Adrenal gland (tissue), 12 donors: Measurements from ENCODE around the gene SLITRK2. TPM values are rescaled to one million over a fixed set of nuclear protein-coding genes. Genes with fewer than 3 reads are reported as not detected.

Source experiments
- DNase-seq, 7 donors: peaks; one replicate each; pipeline ENCODE4 v3.0.0-alpha.2; 2019 to 2020
- H3K27ac ChIP-seq, 5 donors: fragments of 200-600 bp; sonication (generic) in 4 of 5; 1 replicate in 3 of 5; 2 replicates in 2 of 5; pipeline versions ENCODE4 v1.5.1 to v1.8.0; 2016 to 2020; ENCODE audit warnings: mild to moderate bottlenecking in 1 of 5
- H3K27me3 ChIP-seq: fragments of 200-600 bp; 2 replicates; pipeline ENCODE4 v1.8.0; 2021
- H3K36me3 ChIP-seq, 2 donors: fragments of 200-600 bp; replicated peaks in 1 of 2; 1 replicate in 1 of 2; 2 replicates in 1 of 2; pipeline versions ENCODE4 v1.5.1 to v1.8.0; 2018 to 2022
- H3K4me1 ChIP-seq, 2 donors: fragments of 200-600 bp; replicated peaks in 1 of 2; 1 replicate in 1 of 2; 2 replicates in 1 of 2; pipeline versions ENCODE4 v1.5.1 to v1.8.0; 2018 to 2021
- H3K4me3 ChIP-seq, 4 donors: fragments of 200-600 bp; sonication (generic) in 3 of 4; one replicate each; pipeline ENCODE4 v1.5.1; 2016 to 2018
- H3K9me3 ChIP-seq, 3 donors: fragments of 200-600 bp; sonication (generic) in 1 of 3; replicated peaks in 1 of 3; 1 replicate in 2 of 3; 2 replicates in 1 of 3; pipeline versions ENCODE4 v1.5.1 to v1.8.0; 2016 to 2021
- CTCF ChIP-seq, 6 experiments: fragments of 450-650 bp in 4 of 6; fragments of 200-600 bp in 2 of 6; sonication (generic) in 1 of 6; IDR thresholded peaks; 1 replicate in 5 of 6; 2 replicates in 1 of 6; pipeline versions ENCODE4 v1.5.1 to v1.8.0; 2016 to 2021; ENCODE audit warnings: antibody characterized with exemption in 6 of 6, mild to moderate bottlenecking in 2 of 6, moderate library complexity in 1 of 6
- POLR2A ChIP-seq, 2 donors: fragments of 450-650 bp; IDR thresholded peaks; one replicate each; pipeline ENCODE4 v1.6.1; 2017; ENCODE audit warnings: antibody characterized with exemption in 2 of 2, mild to moderate bottlenecking in 2 of 2, moderate library complexity in 1 of 2
- WGBS, 4 donors: extraction: QIAGEN DNeasy Blood & Tissue Kit in 2 of 4; methylation state at CpG; one replicate each; pipeline versions ENCODE4 v1.1.5 to v1.1.7; 2013 to 2017; 5-methylcytosine and 5-hydroxymethylcytosine counted together
- intact Hi-C, 2 donors: fragments of 100-400 bp; cut with DNase I; formaldehyde crosslinking; loops; one replicate each; pipeline versions ENCODE4 v1.14.1 to v1.15.0; 2022 to 2023
- polyA plus RNA-seq, 3 donors: library from polyadenylated mRNA; stranded (reverse); fragments of 200-250 nt in 2 of 3; fragments of 350-450 nt in 1 of 3; fragmentation: Illumina TruSeq in 1 of 3; extraction: RNeasy Lipid Tissue Mini Kit (QIAGEN cat#74804) in 1 of 3; gene quantifications; one replicate each; pipeline ENCODE4 v1.2.3, GENCODE V29; 2013 to 2014
- total RNA-seq, 9 donors: library from RNA; depleted of rRNA in 4 of 9; stranded (reverse); fragments of >200 nt in 4 of 9; fragments of 120-200 nt in 1 of 9; fragmentation: NEBNext Ultra II Directional in 1 of 9; extraction: Animal tissue kit (Norgen Biotek cat#: 25700) in 1 of 9; gene quantifications; one replicate each; pipeline versions ENCODE4 v1.1.0 to v1.2.4, GENCODE V29; 2013 to 2023
- donor health status: healthy with polysubstance abuse.
- donor health status: Bipolar disorder and iron deficiency.
- donor health status: DM: yes; HTN: yes; CAD: no.
- donor health status: DM: no; HTN: no; CAD: no.
- donor health status: DM: no; HTN: no; CAD: no.
- donor health status: DM: yes; HTN: yes; CAD: no.

Gene SLITRK2
- total and polyA plus RNA-seq, 12 donors = 0.04 to 0.61 (median 0.14) TPM

- WGBS, 4 donors = 48 to 65% (median 57%) methylated on average over 4 of the region's 4 CpGs
- no peak for DNase-seq
- Histone ChIP-seq H3K36me3 (no peaks in the 10 kb centered on the region), H3K9me3 (no peaks in the 10 kb centered on the region), H3K4me3 (no peak overlapping the region), H3K4me1 (no peaks in the 10 kb centered on the region), H3K27me3 (peaks cover 17% of the 10 kb centered on the region), H3K27ac (no peak overlapping the region)
- intact Hi-C loops = no loop called here
- no peak for TF ChIP-seq POLR2A (IDR thresholded peaks at IDR 0.05)
These were observed 8.8 kb downstream of the SLITRK2 start for GRCh38 chrX:145826466-145826865.

- H3K27me3 ChIP-seq = peaks cover 6% of the 10 kb centered on the region
- no peak for DNase-seq
- TF ChIP-seq CTCF (IDR thresholded peaks at IDR 0.05) (no peak), POLR2A (IDR thresholded peaks at IDR 0.05) (no peak)
- no peaks in the 10 kb centered on the region for H3K4me1 ChIP-seq
- H3K9me3 ChIP-seq = no peaks in the 10 kb centered on the region
- no peak overlapping the region for H3K27ac ChIP-seq
- WGBS, 4 donors = 52 to 70% (median 67%) methylated on average over 5 of the region's 5 CpGs
- intact Hi-C loops = no loop called here
- no peak overlapping the region for H3K4me3 ChIP-seq
- no peaks in the 10 kb centered on the region for H3K36me3 ChIP-seq
These were observed 15.2 kb downstream of the SLITRK2 start for GRCh38 chrX:145832796-145833195.

GRCh38 chrX:145840531-145840930 is 22.9 kb downstream of the SLITRK2 start:
- H3K27ac ChIP-seq = no peak overlapping the region
- H3K36me3 ChIP-seq = no peaks in the 10 kb centered on the region
- H3K4me1 ChIP-seq = no peaks in the 10 kb centered on the region
- H3K27me3 ChIP-seq = peaks cover 3% of the 10 kb centered on the region
- intact Hi-C loops = no loop called here
- no peak overlapping the region for H3K4me3 ChIP-seq
- DNase-seq = no peak
- 74 to 82% (median 77%) methylated on average over 9 of the region's 9 CpGs for WGBS, 4 donors
- no peaks in the 10 kb centered on the region for H3K9me3 ChIP-seq
- TF ChIP-seq CTCF (IDR thresholded peaks at IDR 0.05) (no peak), POLR2A (IDR thresholded peaks at IDR 0.05) (no peak)

- H3K4me1 ChIP-seq = no peaks in the 10 kb centered on the region
- H3K4me3 ChIP-seq = no peak overlapping the region
- H3K27me3 ChIP-seq = no peaks in the 10 kb centered on the region
- H3K27ac ChIP-seq = no peak overlapping the region
- 18 to 47% (median 32%) methylated on average over 6 to 7 of the region's 7 CpGs for WGBS, 4 donors
- no peaks in the 10 kb centered on the region for H3K36me3 ChIP-seq
- peak in 2 of 7 donors; percentile 2 to 17 for DNase-seq
- no peak for TF ChIP-seq CTCF (IDR thresholded peaks at IDR 0.05)
- no peak for TF ChIP-seq POLR2A (IDR thresholded peaks at IDR 0.05)
- intact Hi-C loops = no loop called here
- H3K9me3 ChIP-seq = no peaks in the 10 kb centered on the region
These were observed 25.7 kb downstream of the SLITRK2 start for GRCh38 chrX:145843146-145843904.

- TF ChIP-seq POLR2A (IDR thresholded peaks at IDR 0.05) (no peak), CTCF (IDR thresholded peaks at IDR 0.05) (no peak)
- no peak overlapping the region for H3K27ac ChIP-seq
- intact Hi-C loops = no loop called here
- H3K9me3 ChIP-seq = no peaks in the 10 kb centered on the region
- H3K4me1 ChIP-seq = no peaks in the 10 kb centered on the region
- H3K36me3 ChIP-seq = no peaks in the 10 kb centered on the region
- no peak for DNase-seq
- no peaks in the 10 kb centered on the region for H3K27me3 ChIP-seq
- 79 to 88% (median 84%) methylated on average over 7 of the region's 7 CpGs; no CpG with 5 or more reads in 1 of the 4 donors for WGBS, 4 donors
- no peak overlapping the region for H3K4me3 ChIP-seq
These were observed 27.3 kb downstream of the SLITRK2 start for GRCh38 chrX:145844886-145845285.
